Measurements from ENCODE around the gene HSD17B1. TPM values are rescaled to one million over a fixed set of nuclear protein-coding genes. Genes with fewer than 3 reads are reported as not detected.
"Not testable (repeated sequence)": the region's sequence is repeated elsewhere in the genome, so short reads cannot be mapped to it uniquely, and the experiment has no call there.

HSD17B1 gene
- total RNA-seq, 2 donors from 2014 or later, result 0.14 to 2.8 TPM

GRCh38 chr17:42536372-42537155 is 16.2 kb upstream of the HSD17B1 start:
- Histone ChIP-seq H3K27me3 (replicated peaks; ENCODE audit: insufficient read depth) (no peaks in the 10 kb centered on the region), H3K27ac (peak overlapping the region; percentile 82 to 92), H3K9me3 (no peaks in the 10 kb centered on the region), H3K4me3 (peak overlapping the region; percentile 83), H3K36me3 (peaks cover 18% of the 10 kb centered on the region), H3K4me1 (ENCODE audit: control insufficient read depth in 1 of 2, low read depth in 2 of 2) (peaks cover 11 to 24% of the 10 kb centered on the region in 2 donors)
- no peak for TF ChIP-seq CTCF (IDR thresholded peaks at IDR 0.05)
- peak; percentile 70 for ATAC-seq (ENCODE audit: insufficient number of reproducible peaks, low FRiP score, low read depth)
- peak; percentile 52 for DNase-seq (ENCODE audit: low spot score)

- no peak for DNase-seq (ENCODE audit: low spot score)
- no peak for ATAC-seq (ENCODE audit: insufficient number of reproducible peaks, low FRiP score, low read depth)
- Histone ChIP-seq H3K9me3 (no peaks in the 10 kb centered on the region), H3K27ac (peak overlapping the region; percentile 82 to 92), H3K4me1 (ENCODE audit: control insufficient read depth in 1 of 2, low read depth in 2 of 2) (peaks cover 11 to 21% of the 10 kb centered on the region in 2 donors), H3K4me3 (peak overlapping the region; percentile 83), H3K27me3 (replicated peaks; ENCODE audit: insufficient read depth) (no peaks in the 10 kb centered on the region), H3K36me3 (peaks cover 21% of the 10 kb centered on the region)
- TF ChIP-seq CTCF (IDR thresholded peaks at IDR 0.05), result no peak
Observed at GRCh38 chr17:42537156-42537805, 15.4 kb upstream of the HSD17B1 start.

- Histone ChIP-seq H3K9me3 (no peaks in the 10 kb centered on the region), H3K27me3 (replicated peaks; ENCODE audit: insufficient read depth) (no peaks in the 10 kb centered on the region), H3K36me3 (peaks cover 28% of the 10 kb centered on the region), H3K4me3 (no peak overlapping the region), H3K27ac (no peak overlapping the region), H3K4me1 (ENCODE audit: control insufficient read depth in 1 of 2, low read depth in 2 of 2) (peaks cover 11 to 21% of the 10 kb centered on the region in 2 donors)
- TF ChIP-seq CTCF (IDR thresholded peaks at IDR 0.05), result no peak
- ATAC-seq (ENCODE audit: insufficient number of reproducible peaks, low FRiP score, low read depth) (no peak), DNase-seq (ENCODE audit: low spot score) (no peak)
Observed at GRCh38 chr17:42537826-42538451, 14.8 kb upstream of the HSD17B1 start.

- DNase-seq (ENCODE audit: low spot score), result no peak
- no peak for TF ChIP-seq CTCF (IDR thresholded peaks at IDR 0.05)
- no peak overlapping the region for H3K4me3 ChIP-seq
- H3K27me3 ChIP-seq (replicated peaks; ENCODE audit: insufficient read depth), result no peaks in the 10 kb centered on the region
- H3K9me3 ChIP-seq, result no peaks in the 10 kb centered on the region
- H3K27ac ChIP-seq, result no peak overlapping the region
- no peak for ATAC-seq (ENCODE audit: insufficient number of reproducible peaks, low FRiP score, low read depth)
- H3K4me1 ChIP-seq (ENCODE audit: control insufficient read depth in 1 of 2, low read depth in 2 of 2), result peaks cover 11 to 21% of the 10 kb centered on the region in 2 donors
- peaks cover 32% of the 10 kb centered on the region for H3K36me3 ChIP-seq
Observed at GRCh38 chr17:42538482-42538881, 14.2 kb upstream of the HSD17B1 start.

- peaks cover 32% of the 10 kb centered on the region for H3K36me3 ChIP-seq
- ATAC-seq (ENCODE audit: insufficient number of reproducible peaks, low FRiP score, low read depth); H3K4me3 ChIP-seq; H3K27ac ChIP-seq; DNase-seq (ENCODE audit: low spot score); H3K9me3 ChIP-seq; H3K27me3 ChIP-seq (replicated peaks; ENCODE audit: insufficient read depth): not testable (repeated sequence)
- H3K4me1 ChIP-seq (ENCODE audit: control insufficient read depth in 1 of 2, low read depth in 2 of 2), result peaks cover 6 to 16% of the 10 kb centered on the region in 2 donors
Observed at GRCh38 chr17:42540558-42540957, 12.2 kb upstream of the HSD17B1 start.

Measured in thoracic aorta (tissue), 2 donors.